GM19438 (cell line): ENCODE data around the gene COPZ1.
"Not testable (repeated sequence)": the region's sequence is repeated elsewhere in the genome, so short reads cannot be mapped to it uniquely, and the experiment has no call there.

ENCODE experiments used
- ATAC-seq: cut with Tn5 transposase; IDR thresholded peaks from one replicate; pipeline ENCODE4 v1.9.1; 2021; ENCODE audit warnings: low read depth; ENCODE audit not compliant: unreplicated experiment

COPZ1 gene

GRCh38 chr12:54324617-54325441 lies at the start of gene COPZ1:
Gene COPZ1 (plus strand): TSS chr12:54325131. CDS start chr12:54325164, 33 bp downstream.
- peak; percentile 99 for ATAC-seq

GRCh38 chr12:54276368-54276767 lies 48.6 kb upstream of the COPZ1 start:
- no peak for ATAC-seq

GRCh38 chr12:54277823-54278276 lies 47.1 kb upstream of the COPZ1 start:
- ATAC-seq, result no peak

GRCh38 chr12:54279227-54279631 lies 45.7 kb upstream of the COPZ1 start:
- no peak for ATAC-seq

- ATAC-seq, result peak; percentile 65
These were observed 45.1 kb upstream of the COPZ1 start, which contains the start of gene CBX5 for GRCh38 chr12:54279632-54280467. Gene CBX5 (minus strand): TSS chr12:54280122. CDS start chr12:54257650, 22,472 bp downstream.

GRCh38 chr12:54280468-54281260 lies 44.3 kb upstream of the COPZ1 start, which contains the start of gene HNRNPA1:
Gene HNRNPA1 (plus strand): TSS chr12:54280726. CDS start chr12:54280808, 82 bp downstream.
- ATAC-seq, result peak; percentile 87

- ATAC-seq, result not testable (repeated sequence)
These were observed 43.7 kb upstream of the COPZ1 start for GRCh38 chr12:54281261-54281638.

- ATAC-seq, result not testable (repeated sequence)
These were observed 43.2 kb upstream of the COPZ1 start for GRCh38 chr12:54281694-54282093.

GRCh38 chr12:54282949-54283593 lies 41.9 kb upstream of the COPZ1 start:
- ATAC-seq, result no peak

- not testable (repeated sequence) for ATAC-seq
These were observed 40.7 kb upstream of the COPZ1 start for GRCh38 chr12:54284070-54284780.

- no peak for ATAC-seq
These were observed 39.5 kb upstream of the COPZ1 start for GRCh38 chr12:54285150-54286041.

GRCh38 chr12:54286042-54287030 lies 38.6 kb upstream of the COPZ1 start:
- no peak for ATAC-seq

- ATAC-seq, result no peak
These were observed 37.4 kb upstream of the COPZ1 start for GRCh38 chr12:54287261-54288157.

GRCh38 chr12:54292083-54292930 lies 32.6 kb upstream of the COPZ1 start:
- ATAC-seq, result no peak

- ATAC-seq, result no peak
These were observed 32.0 kb upstream of the COPZ1 start for GRCh38 chr12:54292931-54293241.
